Measurements from ENCODE around the gene KANSL3.
A peak's percentile ranks its signal among the peaks of the same experiment; 100 is the strongest.
"Not testable (repeated sequence)": the region's sequence is repeated elsewhere in the genome, so short reads cannot be mapped to it uniquely, and the experiment has no call there.

KANSL3 gene

GRCh38 chr2:96557421-96557820 lies 80.7 kb downstream of the KANSL3 start:
- DNase-seq (ENCODE audit: low read depth) = not testable (repeated sequence)

- DNase-seq (ENCODE audit: low read depth) = no peak
Measured at GRCh38 chr2:96556441-96557330, 81.4 kb downstream of the KANSL3 start.

GRCh38 chr2:96555146-96555610 lies 82.9 kb downstream of the KANSL3 start:
- no peak for DNase-seq (ENCODE audit: low read depth)

GRCh38 chr2:96554293-96555145 lies 83.6 kb downstream of the KANSL3 start:
- peak; percentile 41 for DNase-seq (ENCODE audit: low read depth)

DNA sequence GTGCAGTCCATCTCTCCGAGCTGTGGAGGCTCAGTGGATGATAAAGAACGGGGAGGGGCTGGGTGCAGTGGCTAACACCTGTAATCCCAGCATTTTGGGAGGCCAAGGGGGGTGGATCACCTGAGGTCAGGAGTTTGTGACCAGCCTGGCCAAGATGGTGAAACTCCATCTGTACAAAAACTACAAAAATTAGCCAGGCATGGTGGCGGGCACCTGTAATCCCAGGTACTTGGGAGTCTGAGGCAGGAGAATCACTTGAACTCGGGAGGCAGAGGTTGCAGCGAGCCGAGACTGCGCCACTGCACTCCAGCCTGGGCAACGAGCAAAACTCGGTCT lies 84.2 kb downstream of the KANSL3 start:
- not testable (repeated sequence) for DNase-seq (ENCODE audit: low read depth)

- no peak for DNase-seq (ENCODE audit: low read depth)
Measured at GRCh38 chr2:96553176-96553956, 84.7 kb downstream of the KANSL3 start.

DNA sequence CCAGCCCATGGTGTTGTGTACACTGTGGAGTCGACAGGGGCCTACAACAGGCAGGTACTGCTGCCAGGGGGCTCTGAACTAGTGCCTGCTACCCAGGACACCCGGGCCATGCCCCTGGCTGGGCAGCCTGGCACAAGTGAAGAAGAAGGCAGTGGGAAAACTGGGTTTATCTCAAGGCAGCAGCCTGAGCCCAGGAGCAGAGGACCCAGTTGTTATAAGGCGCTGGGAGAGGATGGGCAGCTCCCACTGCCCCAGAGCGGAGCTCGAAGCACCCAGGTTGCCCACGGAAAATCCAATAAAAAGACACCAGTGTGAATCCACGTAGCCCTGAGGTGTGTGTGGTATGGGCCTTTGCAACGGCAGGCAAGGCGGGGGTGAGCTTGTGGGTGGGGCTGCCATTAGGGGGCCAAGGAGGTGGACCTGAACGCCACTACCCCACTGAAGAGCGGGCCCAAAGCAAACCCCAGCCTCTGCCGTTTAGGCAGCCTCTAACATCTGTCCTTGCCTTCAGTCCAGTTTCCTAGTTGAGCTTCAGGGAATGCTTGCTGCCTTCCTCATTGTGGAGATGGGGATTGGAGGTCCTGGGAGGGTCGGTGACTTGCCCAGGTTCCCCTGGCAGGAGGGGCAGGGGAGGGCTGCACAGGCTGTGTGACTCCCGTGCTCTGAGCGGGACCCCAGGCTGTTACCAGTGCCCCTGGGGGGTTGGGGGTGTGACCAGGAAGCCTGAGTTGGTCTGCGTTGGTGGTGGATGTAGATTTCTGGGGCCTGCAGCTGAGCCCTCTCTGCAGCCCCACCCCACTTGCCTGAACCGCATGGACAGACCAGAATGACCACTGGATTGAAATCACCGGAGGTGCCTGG lies 85.6 kb downstream of the KANSL3 start:
- no peak for DNase-seq (ENCODE audit: low read depth)

DNA sequence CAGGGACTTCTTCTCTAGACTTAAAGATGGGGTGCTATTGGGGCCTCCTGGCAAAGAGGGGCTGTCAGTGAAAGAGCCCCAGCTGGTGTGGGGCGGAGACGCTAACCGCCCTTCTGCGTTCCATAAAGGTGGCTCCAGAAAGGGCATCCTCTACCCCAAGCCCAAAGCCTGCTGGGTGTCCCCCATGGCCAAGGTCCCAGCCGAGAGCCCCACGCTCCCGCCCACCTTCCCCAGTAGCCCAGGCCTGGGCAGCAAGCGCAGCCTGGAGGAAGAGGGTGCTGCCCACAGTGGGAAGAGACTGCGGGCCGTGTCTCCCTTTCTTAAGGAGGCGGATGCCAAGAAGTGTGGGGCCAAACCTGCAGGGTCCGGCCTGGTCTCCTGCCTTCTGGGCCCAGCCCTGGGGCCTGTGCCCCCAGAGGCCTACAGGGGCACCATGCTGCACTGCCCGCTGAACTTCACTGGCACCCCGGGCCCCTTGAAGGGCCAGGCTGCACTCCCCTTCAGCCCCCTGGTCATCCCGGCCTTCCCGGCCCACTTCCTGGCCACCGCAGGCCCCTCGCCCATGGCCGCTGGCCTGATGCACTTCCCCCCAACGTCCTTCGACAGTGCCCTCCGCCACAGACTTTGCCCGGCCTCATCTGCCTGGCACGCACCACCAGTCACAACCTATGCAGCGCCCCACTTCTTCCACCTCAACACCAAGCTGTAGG lies 86.4 kb downstream of the KANSL3 start:
- DNase-seq (ENCODE audit: low read depth) = no peak

DNA sequence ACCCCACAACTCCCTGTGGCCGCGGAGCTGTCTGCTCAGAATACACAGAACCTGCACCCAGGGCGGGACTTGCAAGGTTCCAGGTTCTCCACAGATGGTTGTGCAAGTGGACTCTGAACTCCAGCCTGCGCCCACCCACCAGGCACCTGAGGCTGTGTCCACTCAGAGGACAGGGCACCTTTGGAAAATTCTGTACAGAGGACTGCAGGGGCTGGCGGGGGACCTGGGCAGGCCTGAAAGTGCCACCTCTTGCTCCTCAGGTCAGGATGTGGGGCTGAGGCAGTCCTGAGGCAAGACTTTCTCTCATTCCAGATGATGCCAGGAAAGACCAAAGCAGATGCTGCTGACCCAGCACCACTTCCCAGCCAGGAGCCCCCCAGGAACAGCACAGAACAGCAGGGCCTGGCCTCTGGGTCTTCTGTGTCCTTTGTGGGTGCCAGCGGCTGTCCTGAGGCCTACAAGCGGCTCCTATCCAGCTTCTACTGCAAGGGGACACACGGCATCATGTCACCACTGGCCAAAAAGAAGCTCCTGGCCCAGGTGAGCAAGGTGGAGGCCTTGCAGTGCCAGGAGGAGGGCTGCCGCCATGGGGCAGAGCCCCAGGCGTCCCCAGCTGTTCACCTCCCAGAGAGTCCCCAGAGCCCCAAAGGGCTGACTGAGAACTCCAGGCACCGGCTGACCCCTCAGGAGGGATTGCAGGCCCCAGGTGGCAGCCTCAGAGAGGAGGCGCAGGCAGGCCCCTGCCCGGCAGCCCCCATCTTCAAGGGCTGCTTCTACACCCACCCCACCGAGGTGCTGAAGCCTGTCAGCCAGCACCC lies 87.1 kb downstream of the KANSL3 start:
- no peak for DNase-seq (ENCODE audit: low read depth)

DNA sequence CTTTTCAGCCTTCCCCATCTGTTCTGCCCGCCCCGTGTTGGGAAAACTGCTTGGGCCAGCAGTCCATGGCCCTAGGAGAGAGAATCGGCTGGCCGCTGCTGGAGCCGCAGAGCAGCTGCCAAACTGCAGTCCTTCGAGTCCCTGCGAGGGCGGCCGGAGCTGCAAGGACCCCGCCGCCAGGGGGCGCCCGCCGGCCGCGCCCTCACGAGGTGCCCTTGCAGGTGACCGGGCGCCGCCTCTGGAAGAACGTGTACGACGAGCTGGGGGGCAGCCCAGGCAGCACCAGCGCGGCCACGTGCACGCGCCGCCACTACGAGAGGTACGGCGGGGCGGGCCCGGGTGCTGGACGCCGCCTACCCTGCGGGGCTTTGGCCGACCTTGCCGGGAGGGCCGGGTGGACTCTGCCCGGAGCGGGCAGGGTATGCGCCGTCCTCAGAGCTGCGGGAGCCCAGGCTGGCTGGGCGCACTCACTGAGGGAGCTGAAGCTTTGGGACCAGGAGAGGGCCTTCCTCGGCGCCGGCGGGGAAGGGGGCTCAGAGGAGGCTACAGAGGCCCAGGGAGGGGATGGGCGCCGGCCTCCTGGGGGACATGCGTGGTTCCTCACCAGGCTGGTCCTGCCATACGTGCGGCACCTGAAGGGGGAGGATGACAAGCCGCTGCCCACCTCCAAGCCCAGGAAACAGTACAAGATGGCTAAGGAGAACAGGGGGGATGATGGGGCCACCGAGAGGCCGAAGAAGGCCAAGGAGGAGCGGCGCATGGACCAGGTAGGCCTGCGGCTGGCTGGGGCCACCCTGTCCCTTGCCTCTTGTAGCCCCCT lies 87.9 kb downstream of the KANSL3 start:
- no peak for DNase-seq (ENCODE audit: low read depth)

- no peak for DNase-seq (ENCODE audit: low read depth)
Measured at GRCh38 chr2:96549466-96549785, 88.7 kb downstream of the KANSL3 start.

GRCh38 chr2:96548558-96549465 lies 89.3 kb downstream of the KANSL3 start:
- no peak for DNase-seq (ENCODE audit: low read depth)

DNA sequence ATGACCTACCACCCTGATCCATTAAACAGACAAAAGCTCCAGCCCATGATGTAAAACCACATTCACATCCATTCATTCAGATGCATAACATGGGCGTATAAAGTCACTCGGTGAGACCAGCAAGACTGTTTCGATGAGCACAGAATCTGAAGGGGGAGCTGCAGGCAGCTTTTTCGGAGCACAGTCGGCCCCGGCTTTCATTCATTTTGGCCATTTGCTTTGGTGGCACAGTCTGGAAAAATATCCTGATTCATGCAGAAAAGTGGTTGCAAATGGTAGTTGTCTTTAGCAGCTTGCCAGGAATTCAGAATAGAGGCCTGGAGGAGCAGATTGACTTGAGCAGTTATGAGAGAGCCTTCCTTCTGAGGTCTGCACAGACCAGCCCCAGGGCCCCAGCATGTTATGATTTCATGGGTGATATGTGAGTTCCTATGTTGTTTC lies 90.4 kb downstream of the KANSL3 start:
- DNase-seq (ENCODE audit: low read depth) = no peak

GRCh38 chr2:96547203-96547641 lies 90.9 kb downstream of the KANSL3 start:
- no peak for DNase-seq (ENCODE audit: low read depth)

- DNase-seq (ENCODE audit: low read depth) = no peak
Measured at GRCh38 chr2:96546797-96547196, 91.3 kb downstream of the KANSL3 start.

DNA sequence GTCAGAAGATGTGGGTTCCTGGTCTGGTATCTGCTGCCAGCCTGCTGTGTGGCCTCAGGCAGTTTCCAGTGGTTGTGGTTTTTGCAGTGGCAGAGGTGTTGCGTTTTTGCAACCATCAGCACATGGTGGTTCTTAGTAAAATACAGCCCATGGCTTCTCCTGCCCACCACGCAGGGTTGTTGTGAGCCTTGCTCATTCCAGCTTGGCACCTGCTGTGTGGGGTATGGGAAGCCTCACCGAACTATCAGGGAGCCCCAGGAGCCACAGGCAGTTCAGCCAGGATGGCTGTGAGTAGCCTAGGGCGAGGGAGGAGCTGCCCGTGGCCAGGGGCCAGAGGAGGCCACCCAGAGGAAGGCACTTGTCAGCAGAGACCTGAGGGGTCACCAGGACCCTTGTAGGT lies 91.8 kb downstream of the KANSL3 start:
- no peak for DNase-seq (ENCODE audit: low read depth)
